ENCODE results near the gene FAM124B. TPM values are rescaled to one million over a fixed set of nuclear protein-coding genes. Genes with fewer than 3 reads are reported as not detected.
A peak's percentile ranks its signal among the peaks of the same experiment; 100 is the strongest.

FAM124B gene
- total RNA-seq (1 to 10 TPM in 3 of 4 donors, under 1 TPM in 1; 0.44 to 2.1 (median 1.1) TPM), polyA plus RNA-seq (0.61 TPM)
- long read RNA-seq, donor 1: 0 reads
- long read RNA-seq, donor 2: 0 reads
- long read RNA-seq, donor 3, partial matches to known transcripts: 0 of 10 reads
- long read RNA-seq, donor 3, other reads (novel, unspliced or antisense): 2 of 10 reads
- long read RNA-seq, donor 4, partial matches to known transcripts: 0 of 3 reads
- long read RNA-seq, donor 4, other reads (novel, unspliced or antisense): 0 of 3 reads

GRCh38 chr2:224401641-224402342, at the start of gene FAM124B:
FAM124B (minus strand) TSS chr2:224402107; CDS start chr2:224401768, 339 bp downstream.
- no peaks in the 10 kb centered on the region for H3K9me3 ChIP-seq (ENCODE audit: control insufficient read depth, low read length)
- no peaks in the 10 kb centered on the region for H3K27me3 ChIP-seq (ENCODE audit: control insufficient read depth, insufficient read depth)
- 37% methylated on average over 19 of the region's 19 CpGs for WGBS
- H3K27ac ChIP-seq (ENCODE audit: low read length): peak within 1 kb of the TSS; percentile 4
- intact Hi-C loops (cut with DNase I): no loop called here
- H3K4me1 ChIP-seq (ENCODE audit: control insufficient read depth, insufficient read depth, low read length): no peaks in the 10 kb centered on the region
- ATAC-seq (peak; percentile 90 to 97), DNase-seq (peak; percentile 75 to 86 (median 80))
- peak within 1 kb of the TSS; percentile 58 for H3K4me3 ChIP-seq (ENCODE audit: low read length)

GRCh38 chr2:224449212-224450147, 47.6 kb upstream of the FAM124B start:
- Histone ChIP-seq H3K27ac (ENCODE audit: low read length) (no peak overlapping the region), H3K4me3 (ENCODE audit: low read length) (no peak overlapping the region), H3K27me3 (ENCODE audit: control insufficient read depth, insufficient read depth) (no peaks in the 10 kb centered on the region), H3K4me1 (ENCODE audit: control insufficient read depth, insufficient read depth, low read length) (no peaks in the 10 kb centered on the region), H3K9me3 (ENCODE audit: control insufficient read depth, low read length) (no peaks in the 10 kb centered on the region)
- intact Hi-C loops (cut with DNase I): loop anchor here in 2 of 4 donors (10.0 kb wide), 2 partner anchors 85 to 95 kb away; no protein-coding TSS in a partner anchor
- no peak for ATAC-seq
- DNase-seq: no peak
- WGBS: 53% methylated on average over 4 of the region's 4 CpGs

GRCh38 chr2:224448236-224448635, 46.3 kb upstream of the FAM124B start:
- WGBS: 88% methylated on average over 1 of the region's 1 CpG
- Histone ChIP-seq H3K4me3 (ENCODE audit: low read length) (no peak overlapping the region), H3K9me3 (ENCODE audit: control insufficient read depth, low read length) (no peaks in the 10 kb centered on the region), H3K27me3 (ENCODE audit: control insufficient read depth, insufficient read depth) (no peaks in the 10 kb centered on the region), H3K4me1 (ENCODE audit: control insufficient read depth, insufficient read depth, low read length) (no peaks in the 10 kb centered on the region), H3K27ac (ENCODE audit: low read length) (no peak overlapping the region)
- intact Hi-C loops (cut with DNase I): loop anchor here in 2 of 4 donors (10.0 kb wide), 2 partner anchors 83 to 93 kb away; no protein-coding TSS in a partner anchor
- DNase-seq: no peak
- no peak for ATAC-seq

- no peak for ATAC-seq
- Histone ChIP-seq H3K4me1 (ENCODE audit: control insufficient read depth, insufficient read depth, low read length) (no peaks in the 10 kb centered on the region), H3K9me3 (ENCODE audit: control insufficient read depth, low read length) (no peaks in the 10 kb centered on the region), H3K27ac (ENCODE audit: low read length) (no peak overlapping the region), H3K27me3 (ENCODE audit: control insufficient read depth, insufficient read depth) (no peaks in the 10 kb centered on the region), H3K4me3 (ENCODE audit: low read length) (no peak overlapping the region)
- WGBS: 97% methylated on average over 4 of the region's 4 CpGs
- no peak for DNase-seq
- intact Hi-C loops (cut with DNase I): loop anchor here in 2 of 4 donors (10.0 kb wide), 2 partner anchors 80 to 90 kb away; no protein-coding TSS in a partner anchor
These were observed 42.9 kb upstream of the FAM124B start for GRCh38 chr2:224444783-224445182.

GRCh38 chr2:224444021-224444420, 42.1 kb upstream of the FAM124B start:
- no peaks in the 10 kb centered on the region for H3K9me3 ChIP-seq (ENCODE audit: control insufficient read depth, low read length)
- intact Hi-C loops (cut with DNase I): loop anchor here in 2 of 4 donors (10.0 kb wide), 2 partner anchors 79 to 89 kb away; no protein-coding TSS in a partner anchor
- DNase-seq: no peak

GRCh38 chr2:224442071-224442967, 40.4 kb upstream of the FAM124B start:
- no peaks in the 10 kb centered on the region for H3K9me3 ChIP-seq (ENCODE audit: control insufficient read depth, low read length)
- DNase-seq (peak; percentile 20 to 61 (median 61)), ATAC-seq (peak; percentile 61)
- no peak overlapping the region for H3K27ac ChIP-seq (ENCODE audit: low read length)
- no peaks in the 10 kb centered on the region for H3K27me3 ChIP-seq (ENCODE audit: control insufficient read depth, insufficient read depth)
- intact Hi-C loops (cut with DNase I): loop anchor here in 2 of 4 donors (10.0 kb wide), 2 partner anchors 78 to 88 kb away; no protein-coding TSS in a partner anchor
- H3K4me1 ChIP-seq (ENCODE audit: control insufficient read depth, insufficient read depth, low read length): no peaks in the 10 kb centered on the region
- peak overlapping the region; percentile 84 for H3K4me3 ChIP-seq (ENCODE audit: low read length)
- 2% methylated on average over 82 of the region's 82 CpGs for WGBS

More at GRCh38 chr2:224444021-224444420, 42.1 kb upstream of the FAM124B start:
- no peaks in the 10 kb centered on the region for H3K4me1 ChIP-seq (ENCODE audit: control insufficient read depth, insufficient read depth, low read length)
- WGBS: 69% methylated on average over 5 of the region's 5 CpGs
- no peak overlapping the region for H3K4me3 ChIP-seq (ENCODE audit: low read length)
- H3K27me3 ChIP-seq (ENCODE audit: control insufficient read depth, insufficient read depth): no peaks in the 10 kb centered on the region
- ATAC-seq: no peak
- H3K27ac ChIP-seq (ENCODE audit: low read length): no peak overlapping the region

- no peak for ATAC-seq
- 82% methylated on average over 5 of the region's 5 CpGs for WGBS
- intact Hi-C loops (cut with DNase I): loop anchor here in 2 of 4 donors (10.0 kb wide), 2 partner anchors 76 to 86 kb away; no protein-coding TSS in a partner anchor
These were observed 39.1 kb upstream of the FAM124B start for GRCh38 chr2:224440988-224441387.

GRCh38 chr2:224438726-224439125, 36.8 kb upstream of the FAM124B start:
- Histone ChIP-seq H3K27ac (ENCODE audit: low read length) (no peak overlapping the region), H3K27me3 (ENCODE audit: control insufficient read depth, insufficient read depth) (no peaks in the 10 kb centered on the region), H3K9me3 (ENCODE audit: control insufficient read depth, low read length) (no peaks in the 10 kb centered on the region), H3K4me3 (ENCODE audit: low read length) (no peak overlapping the region), H3K4me1 (ENCODE audit: control insufficient read depth, insufficient read depth, low read length) (no peaks in the 10 kb centered on the region)
- intact Hi-C loops (cut with DNase I): no loop called here
- ATAC-seq (no peak), DNase-seq (no peak)

More at GRCh38 chr2:224440988-224441387, 39.1 kb upstream of the FAM124B start:
- no peak for DNase-seq
- H3K4me3 ChIP-seq (ENCODE audit: low read length): no peak overlapping the region
- H3K27ac ChIP-seq (ENCODE audit: low read length): no peak overlapping the region
- H3K9me3 ChIP-seq (ENCODE audit: control insufficient read depth, low read length): no peaks in the 10 kb centered on the region
- H3K27me3 ChIP-seq (ENCODE audit: control insufficient read depth, insufficient read depth): no peaks in the 10 kb centered on the region
- no peaks in the 10 kb centered on the region for H3K4me1 ChIP-seq (ENCODE audit: control insufficient read depth, insufficient read depth, low read length)

GRCh38 chr2:224436634-224437033, 34.7 kb upstream of the FAM124B start:
- ATAC-seq (no peak), DNase-seq (no peak)
- Histone ChIP-seq H3K9me3 (ENCODE audit: control insufficient read depth, low read length) (no peaks in the 10 kb centered on the region), H3K4me3 (ENCODE audit: low read length) (no peak overlapping the region), H3K4me1 (ENCODE audit: control insufficient read depth, insufficient read depth, low read length) (no peaks in the 10 kb centered on the region), H3K27me3 (ENCODE audit: control insufficient read depth, insufficient read depth) (no peaks in the 10 kb centered on the region), H3K27ac (ENCODE audit: low read length) (no peak overlapping the region)
- 97% methylated on average over 1 of the region's 1 CpG for WGBS
- intact Hi-C loops (cut with DNase I): no loop called here

GRCh38 chr2:224434618-224435017, 32.7 kb upstream of the FAM124B start:
- Histone ChIP-seq H3K4me1 (ENCODE audit: control insufficient read depth, insufficient read depth, low read length) (no peaks in the 10 kb centered on the region), H3K9me3 (ENCODE audit: control insufficient read depth, low read length) (no peaks in the 10 kb centered on the region), H3K27ac (ENCODE audit: low read length) (no peak overlapping the region), H3K27me3 (ENCODE audit: control insufficient read depth, insufficient read depth) (no peaks in the 10 kb centered on the region), H3K4me3 (ENCODE audit: low read length) (no peak overlapping the region)
- ATAC-seq: peak in 1 of 2 donors; percentile 23
- intact Hi-C loops (cut with DNase I): no loop called here
- WGBS: 76% methylated on average over 4 of the region's 4 CpGs
- DNase-seq: no peak
